ENCODE data around the gene TPK1. TPM values are rescaled to one million over a fixed set of nuclear protein-coding genes. Genes with fewer than 3 reads are reported as not detected.

Gene TPK1
- total and polyA plus RNA-seq, 2 experiments from 2014 or later = 5.9 to 7.3 TPM

- Histone ChIP-seq H3K9me3 (ENCODE audit: low read depth) (no peaks in the 10 kb centered on the region), H3K4me3 (no peak overlapping the region), H3K36me3 (no peaks in the 10 kb centered on the region), H3K27me3 (no peaks in the 10 kb centered on the region), H3K4me1 (ENCODE audit: low read depth) (no peaks in the 10 kb centered on the region), H3K27ac (no peak overlapping the region)
- peak; percentile 63 for TF ChIP-seq CTCF (IDR thresholded peaks at IDR 0.05; ENCODE audit: low read depth, low read length)
- peak; percentile 54 to 55 for DNase-seq (ENCODE audit: low read depth in 1 of 2, low spot score in 1 of 2)
These were observed 19.1 kb upstream of the TPK1 start for GRCh38 chr7:144854839-144855424.

- H3K27me3 ChIP-seq = no peaks in the 10 kb centered on the region
- H3K4me3 ChIP-seq = no peak overlapping the region
- no peak for DNase-seq (ENCODE audit: low read depth in 1 of 2, low spot score in 1 of 2)
- no peaks in the 10 kb centered on the region for H3K36me3 ChIP-seq
- no peak overlapping the region for H3K27ac ChIP-seq
- TF ChIP-seq CTCF (IDR thresholded peaks at IDR 0.05; ENCODE audit: low read depth, low read length) = no peak
- no peaks in the 10 kb centered on the region for H3K9me3 ChIP-seq (ENCODE audit: low read depth)
- H3K4me1 ChIP-seq (ENCODE audit: low read depth) = no peaks in the 10 kb centered on the region
These were observed 17.7 kb upstream of the TPK1 start for GRCh38 chr7:144853542-144853941.

- H3K9me3 ChIP-seq (ENCODE audit: low read depth) = no peaks in the 10 kb centered on the region
- DNase-seq (ENCODE audit: low read depth in 1 of 2, low spot score in 1 of 2) = no peak
- H3K4me1 ChIP-seq (ENCODE audit: low read depth) = no peaks in the 10 kb centered on the region
- no peaks in the 10 kb centered on the region for H3K36me3 ChIP-seq
- no peak for TF ChIP-seq CTCF (IDR thresholded peaks at IDR 0.05; ENCODE audit: low read depth, low read length)
- H3K4me3 ChIP-seq = no peak overlapping the region
- no peaks in the 10 kb centered on the region for H3K27me3 ChIP-seq
- H3K27ac ChIP-seq = no peak overlapping the region
These were observed 12.2 kb upstream of the TPK1 start for GRCh38 chr7:144848078-144848477.

- H3K27me3 ChIP-seq = no peaks in the 10 kb centered on the region
- H3K9me3 ChIP-seq (ENCODE audit: low read depth) = no peaks in the 10 kb centered on the region
- no peak overlapping the region for H3K4me3 ChIP-seq
- no peaks in the 10 kb centered on the region for H3K36me3 ChIP-seq
- DNase-seq (ENCODE audit: low read depth in 1 of 2, low spot score in 1 of 2) = peak in 1 of 2 donors; percentile 72
- TF ChIP-seq CTCF (IDR thresholded peaks at IDR 0.05; ENCODE audit: low read depth, low read length) = no peak
- no peak overlapping the region for H3K27ac ChIP-seq
- H3K4me1 ChIP-seq (ENCODE audit: low read depth) = no peaks in the 10 kb centered on the region
These were observed 6.6 kb upstream of the TPK1 start for GRCh38 chr7:144842377-144842851.

GRCh38 chr7:144836545-144836842 is 641 bp upstream of the TPK1 start:
- Histone ChIP-seq H3K4me3 (peak overlapping the region; percentile 87), H3K27ac (peak overlapping the region; percentile 86), H3K9me3 (ENCODE audit: low read depth) (no peaks in the 10 kb centered on the region), H3K4me1 (ENCODE audit: low read depth) (no peaks in the 10 kb centered on the region), H3K36me3 (no peaks in the 10 kb centered on the region), H3K27me3 (no peaks in the 10 kb centered on the region)
- TF ChIP-seq CTCF (IDR thresholded peaks at IDR 0.05; ENCODE audit: low read depth, low read length) = no peak
- no peak for DNase-seq (ENCODE audit: low read depth in 1 of 2, low spot score in 1 of 2)

All from cardiac muscle cell (in vitro differentiated cells and primary cell).